HG03135 (cell line): Measurements from ENCODE around the gene OR52A1.
"Not testable (repeated sequence)": the region's sequence is repeated elsewhere in the genome, so short reads cannot be mapped to it uniquely, and the experiment has no call there.

Experiments
- ATAC-seq: cut with Tn5 transposase; IDR thresholded peaks from one replicate; pipeline ENCODE4 v1.9.1; 2021; ENCODE audit warnings: mild to moderate bottlenecking, moderate library complexity; ENCODE audit not compliant: unreplicated experiment

Gene OR52A1

GRCh38 chr11:5154657-5155056 is at the start of gene OR52A1:
TSS of gene OR52A1 (minus strand) at chr11:5154757. CDS start at chr11:5152369, 2,388 bp downstream.
- no peak for ATAC-seq

- ATAC-seq = no peak
These were observed 48.8 kb upstream of the OR52A1 start for GRCh38 chr11:5203366-5203765.

- no peak for ATAC-seq
These were observed 46.0 kb upstream of the OR52A1 start, which contains the start of gene OR51V1 for GRCh38 chr11:5200582-5200981. TSS of gene OR51V1 (minus strand) at chr11:5200682. CDS start at chr11:5200682, 0 bp downstream.

GRCh38 chr11:5198285-5198684 is 43.7 kb upstream of the OR52A1 start:
- no peak for ATAC-seq

- ATAC-seq = no peak
These were observed 43.0 kb upstream of the OR52A1 start for GRCh38 chr11:5197536-5197935.

- ATAC-seq = no peak
These were observed 42.2 kb upstream of the OR52A1 start for GRCh38 chr11:5196731-5197130.

- no peak for ATAC-seq
These were observed 41.5 kb upstream of the OR52A1 start for GRCh38 chr11:5196067-5196466.

- no peak for ATAC-seq
These were observed 38.2 kb upstream of the OR52A1 start for GRCh38 chr11:5192738-5193137.

- ATAC-seq = no peak
These were observed 33.6 kb upstream of the OR52A1 start for GRCh38 chr11:5188201-5188600.

GRCh38 chr11:5178046-5178837 is 23.7 kb upstream of the OR52A1 start:
- ATAC-seq = no peak

GRCh38 chr11:5174934-5175333 is 20.4 kb upstream of the OR52A1 start:
- no peak for ATAC-seq

- no peak for ATAC-seq
These were observed 17.3 kb upstream of the OR52A1 start for GRCh38 chr11:5171856-5172255.

GRCh38 chr11:5165898-5166297 is 11.3 kb upstream of the OR52A1 start:
- not testable (repeated sequence) for ATAC-seq

GRCh38 chr11:5164807-5165206 is 10.2 kb upstream of the OR52A1 start:
- not testable (repeated sequence) for ATAC-seq

GRCh38 chr11:5161045-5161444 is 6.5 kb upstream of the OR52A1 start:
- ATAC-seq = not testable (repeated sequence)

- not testable (repeated sequence) for ATAC-seq
These were observed 5.7 kb upstream of the OR52A1 start for GRCh38 chr11:5160217-5160616.

- no peak for ATAC-seq
These were observed 5.2 kb upstream of the OR52A1 start for GRCh38 chr11:5159806-5160205.

- no peak for ATAC-seq
These were observed 754 bp downstream of the OR52A1 start for GRCh38 chr11:5153574-5154431.

- no peak for ATAC-seq
These were observed 2.8 kb downstream of the OR52A1 start for GRCh38 chr11:5151713-5152153.

- not testable (repeated sequence) for ATAC-seq
These were observed 10.4 kb downstream of the OR52A1 start for GRCh38 chr11:5144206-5144605.

- no peak for ATAC-seq
These were observed 16.6 kb downstream of the OR52A1 start, which contains the start of gene OR52A5 for GRCh38 chr11:5137996-5138395. TSS of gene OR52A5 (minus strand) at chr11:5138356. CDS start at chr11:5132642, 5,714 bp downstream.

GRCh38 chr11:5137014-5137413 is 17.5 kb downstream of the OR52A1 start:
- no peak for ATAC-seq
